Dermis microvascular lymphatic vessel endothelial cell (primary cell): ENCODE measurements around the gene CCP110. TPM values are rescaled to one million over a fixed set of nuclear protein-coding genes. Genes with fewer than 3 reads are reported as not detected.
"Not testable (repeated sequence)": the region's sequence is repeated elsewhere in the genome, so short reads cannot be mapped to it uniquely, and the experiment has no call there.

Source experiments
- DNase-seq, 2 donors: peaks; one replicate each; pipeline versions ENCODE4 v3.0.0 to v3.0.0-alpha.2; 2010; ENCODE audit warnings: low read depth in 2 of 2
- total RNA-seq: library from RNA; depleted of rRNA; stranded (reverse); fragments of >200 nt; gene quantifications from 2 replicates; pipeline ENCODE4 v1.2.1, GENCODE V29; 2014

The CCP110 gene
- total RNA-seq, 1 donor from 2014 or later = 7.3 TPM

- no peak for DNase-seq
These were observed 11.4 kb upstream of the CCP110 start for GRCh38 chr16:19512297-19512696.

DNA sequence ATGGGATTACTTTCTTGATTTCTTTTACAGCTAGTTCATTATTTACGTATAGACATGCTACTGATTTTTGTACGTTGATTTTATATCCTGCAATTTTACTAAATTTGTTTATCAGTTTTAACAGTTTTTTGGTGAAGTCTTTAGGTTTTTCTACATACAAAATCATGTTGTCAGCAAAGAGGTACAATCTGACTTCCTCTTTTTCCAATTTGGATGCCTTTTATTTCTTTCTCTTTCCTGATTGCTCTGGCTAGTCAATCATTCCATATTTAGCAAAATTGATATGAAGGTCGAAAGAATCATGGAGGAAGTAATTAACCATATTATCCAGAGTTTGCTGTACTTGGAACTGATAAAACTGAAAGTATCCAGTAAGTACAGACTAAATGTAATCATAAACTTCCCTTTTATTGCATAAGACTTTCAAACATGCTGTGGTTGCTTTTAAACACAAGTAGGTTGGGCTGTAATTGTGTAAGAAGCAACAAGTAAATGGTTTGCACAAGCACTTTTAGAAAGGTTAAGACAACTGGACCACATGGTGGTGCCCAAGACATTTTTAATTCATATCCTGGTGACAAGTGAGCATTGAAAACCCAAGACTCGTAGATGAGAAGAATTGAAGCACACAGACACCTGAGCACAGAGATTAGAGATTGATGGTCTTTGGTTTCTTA, 10.2 kb upstream of the CCP110 start:
- no peak for DNase-seq

- no peak for DNase-seq
These were observed 8.0 kb upstream of the CCP110 start for GRCh38 chr16:19515757-19516156.

- DNase-seq = no peak
These were observed 6.2 kb upstream of the CCP110 start for GRCh38 chr16:19517424-19518089.

- DNase-seq = no peak
These were observed 5.4 kb upstream of the CCP110 start for GRCh38 chr16:19518388-19518787.

- DNase-seq = peak in 1 of 2 donors; percentile 66
These were observed 2.8 kb upstream of the CCP110 start for GRCh38 chr16:19520861-19521331.

DNA sequence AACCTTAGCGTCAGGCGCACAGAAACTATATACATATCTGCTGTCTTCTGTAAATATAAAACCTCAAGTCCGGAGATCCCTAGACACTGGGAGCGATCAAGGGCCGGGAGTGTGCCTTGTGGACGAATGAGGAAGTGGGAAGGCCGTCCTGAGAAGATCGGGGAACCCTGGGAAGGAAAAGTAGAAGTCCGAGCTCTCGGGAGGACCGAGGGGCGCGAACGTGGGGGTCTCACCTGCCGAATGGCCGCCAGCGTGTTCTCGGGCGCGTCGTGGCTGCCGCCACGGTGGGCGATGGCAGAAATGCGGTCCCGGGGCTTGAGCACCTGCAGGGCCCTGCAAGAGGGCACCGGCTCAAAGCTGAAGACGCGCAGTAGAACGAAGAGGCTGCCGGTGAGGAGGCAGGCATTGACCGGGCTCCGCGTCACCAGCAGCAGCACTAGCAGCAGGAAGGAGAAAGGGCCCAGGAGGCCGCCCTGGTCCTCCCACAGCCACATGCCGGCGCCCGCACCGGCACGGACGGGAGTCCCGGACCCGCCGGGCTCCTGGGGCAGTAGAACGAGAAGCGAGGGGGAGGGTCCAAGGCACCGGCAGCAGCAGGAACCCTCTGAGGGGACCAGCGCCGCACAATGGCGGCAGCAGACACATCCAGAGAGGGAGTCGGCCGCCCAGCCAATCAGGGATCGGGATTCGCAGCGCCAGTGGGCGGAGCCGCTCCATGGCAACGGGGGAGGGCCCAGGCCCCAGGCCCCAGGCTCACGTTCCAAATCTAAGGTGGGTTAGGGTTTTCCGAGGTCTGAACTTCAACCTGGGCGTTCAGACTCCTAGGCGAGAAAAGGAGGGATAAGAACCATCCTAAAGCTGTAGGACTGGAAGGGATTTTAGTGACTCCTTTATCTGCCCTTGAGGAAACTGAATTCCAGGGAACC, 2.0 kb upstream of the CCP110 start, which contains the start of gene GDE1:
GDE1 (minus strand) TSS at position 628 of the 926 bp plus-strand sequence; CDS start at position 494, 134 bp downstream.
- DNase-seq = peak; percentile 68 to 91

- DNase-seq = no peak
These were observed 1.4 kb upstream of the CCP110 start for GRCh38 chr16:19522397-19522732.

DNA sequence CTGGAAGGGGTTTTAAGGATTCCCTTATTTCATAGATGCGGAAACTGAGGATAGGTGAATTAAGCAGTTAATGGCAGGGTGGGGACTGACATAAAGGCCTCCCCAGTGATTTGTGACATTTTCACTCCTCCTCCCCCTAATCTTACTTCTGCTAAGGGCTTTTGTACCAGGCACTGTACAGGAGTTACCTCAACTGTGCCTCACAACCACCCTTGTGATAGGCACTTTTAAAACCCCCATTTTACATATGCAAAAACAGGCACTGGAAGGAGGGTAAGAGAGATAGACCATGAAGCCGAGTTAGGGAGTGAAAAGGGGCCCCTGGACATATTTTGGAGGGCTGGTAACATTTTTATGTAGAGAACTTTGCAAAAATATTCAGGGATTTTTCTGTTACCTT, 982 bp upstream of the CCP110 start:
- no peak for DNase-seq

DNA sequence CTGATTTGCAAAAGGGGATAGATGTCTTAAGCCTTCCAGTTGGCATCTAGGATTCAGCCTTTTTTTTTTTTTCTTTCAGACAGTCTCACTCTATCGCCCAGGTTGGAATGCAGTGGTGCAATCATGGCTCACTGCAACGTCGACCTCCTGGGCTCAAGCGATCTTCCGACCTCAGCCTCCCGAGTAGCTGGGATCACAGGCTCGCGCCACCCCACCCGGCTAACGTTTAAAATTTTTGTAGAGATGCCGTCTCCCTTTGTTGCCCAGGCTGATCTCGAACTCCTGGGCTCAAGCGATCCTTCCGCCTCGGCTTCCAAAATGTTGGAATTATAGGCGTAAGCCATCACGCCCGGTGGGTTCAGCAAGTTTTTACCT, 571 bp upstream of the CCP110 start:
- no peak for DNase-seq

DNA sequence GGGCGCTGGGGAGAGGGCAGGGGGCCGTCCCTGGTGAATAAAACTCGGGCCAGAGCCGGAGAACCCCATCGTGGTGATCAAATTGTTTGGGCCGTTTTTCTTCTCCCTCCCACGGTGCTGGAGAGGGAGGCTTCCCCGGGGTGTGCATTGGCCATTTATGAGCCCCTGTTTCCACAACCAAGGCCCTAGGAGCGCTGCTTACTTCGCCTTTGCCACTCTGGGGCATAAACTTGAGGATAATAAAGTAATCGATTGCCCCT, 544 bp downstream of the CCP110 start:
- no peak for DNase-seq

DNA sequence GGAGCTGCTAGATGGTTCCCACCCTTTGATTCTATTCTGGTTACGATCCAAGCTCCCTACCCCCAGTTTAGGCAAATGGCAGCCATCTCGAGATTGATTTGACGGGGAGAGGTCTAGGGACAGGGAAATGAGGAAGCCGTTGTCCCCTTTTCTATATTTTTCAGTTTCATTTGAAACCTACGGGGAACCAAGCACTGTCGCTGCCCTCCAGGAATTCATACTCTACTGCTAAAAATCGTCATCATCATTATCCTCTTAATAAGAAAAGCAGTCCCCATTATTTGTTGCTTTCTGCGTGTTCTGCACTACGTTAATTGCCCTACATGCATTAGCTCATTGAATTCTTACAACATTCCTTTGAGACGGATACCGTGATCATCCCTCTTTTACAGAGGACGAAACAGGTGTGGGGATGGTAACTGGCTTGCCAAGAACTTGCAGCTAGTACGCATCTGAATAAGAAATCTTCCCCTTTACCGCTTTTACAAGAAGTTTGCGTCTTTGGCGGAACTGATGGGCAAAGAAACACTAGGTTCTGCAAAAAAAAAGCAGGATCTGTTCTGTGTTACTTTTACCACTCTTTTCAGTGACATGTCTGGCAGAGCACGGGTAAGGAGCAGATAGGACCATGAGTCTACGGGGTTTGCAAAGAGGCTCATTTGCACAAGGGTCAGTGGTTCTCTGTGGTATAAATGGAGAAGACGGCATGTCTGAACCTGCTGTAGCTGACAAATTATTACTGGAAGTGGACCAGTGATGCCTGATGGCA, 1.1 kb downstream of the CCP110 start:
- DNase-seq = no peak

DNA sequence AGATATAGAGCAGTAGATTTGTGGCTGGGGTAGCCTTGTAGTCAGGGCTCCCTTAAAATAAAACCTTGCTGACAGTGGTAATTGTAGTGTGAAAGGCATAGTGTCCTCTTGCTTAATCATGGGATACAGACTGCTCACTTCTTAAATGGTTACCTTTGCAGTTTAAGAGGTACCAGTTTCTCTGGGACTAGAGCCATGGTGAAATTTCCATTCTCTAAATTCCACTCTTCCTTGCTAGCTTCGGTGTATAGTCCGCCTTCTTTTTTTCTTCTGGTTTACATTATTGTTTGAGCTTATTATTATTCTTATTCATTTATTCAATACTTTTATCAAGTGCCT, 1.6 kb downstream of the CCP110 start:
- DNase-seq = no peak

- DNase-seq = no peak
These were observed 3.4 kb downstream of the CCP110 start for GRCh38 chr16:19527161-19527560.

DNA sequence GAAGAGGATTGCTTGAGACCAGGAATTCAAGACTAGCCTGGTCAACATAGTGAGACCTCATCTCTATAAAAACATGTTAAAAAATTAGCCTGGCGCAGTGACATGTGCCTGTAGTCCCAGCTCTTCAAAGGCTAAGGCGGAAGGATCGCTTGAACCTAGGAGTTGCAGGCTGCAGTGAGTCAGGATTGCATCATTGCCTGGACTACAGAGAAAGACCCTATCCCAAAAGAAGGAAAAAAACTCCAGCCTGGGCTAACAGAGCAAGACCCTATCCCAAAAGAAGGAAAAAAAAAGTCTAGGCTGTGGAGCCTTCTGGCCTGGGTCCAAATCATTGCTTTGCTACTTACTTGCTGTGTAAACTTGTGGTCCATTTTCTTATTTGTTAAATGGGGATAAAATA, 4.9 kb downstream of the CCP110 start:
- DNase-seq = no peak

GRCh38 chr16:19532601-19533000, 8.9 kb downstream of the CCP110 start:
- DNase-seq = no peak

DNA sequence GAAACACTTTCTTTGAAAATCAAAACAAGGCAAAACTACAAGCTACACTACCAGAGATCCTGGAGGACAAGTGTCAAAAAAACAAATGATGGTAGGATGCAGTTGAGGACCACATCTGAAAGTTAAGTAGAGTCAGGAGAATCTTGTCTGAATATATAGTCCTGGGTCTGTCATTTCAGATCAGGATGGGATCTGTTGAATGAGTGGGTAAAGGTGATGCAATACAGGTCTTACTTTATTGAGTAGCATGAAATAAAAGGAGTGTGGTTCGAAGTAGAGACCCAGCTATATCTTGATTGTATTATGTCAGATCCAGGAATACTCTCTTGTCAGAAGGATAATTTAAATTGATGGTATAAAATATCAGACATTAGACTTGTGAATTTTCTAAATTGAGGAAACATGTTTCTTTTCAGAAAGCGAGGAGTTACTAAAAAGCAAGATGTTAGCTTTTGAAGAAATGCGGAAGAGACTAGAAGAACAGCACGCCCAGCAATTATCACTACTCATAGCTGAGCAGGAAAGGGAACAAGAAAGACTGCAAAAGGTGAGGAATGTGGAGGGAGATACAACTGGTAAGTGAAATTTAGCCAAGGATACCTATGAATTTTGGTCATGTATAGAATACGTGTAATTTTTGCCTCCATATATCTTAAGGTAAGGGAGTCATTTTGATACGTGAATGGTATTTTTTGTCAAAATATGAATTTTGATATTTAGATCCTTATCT, 16.7 kb downstream of the CCP110 start:
- no peak for DNase-seq

DNA sequence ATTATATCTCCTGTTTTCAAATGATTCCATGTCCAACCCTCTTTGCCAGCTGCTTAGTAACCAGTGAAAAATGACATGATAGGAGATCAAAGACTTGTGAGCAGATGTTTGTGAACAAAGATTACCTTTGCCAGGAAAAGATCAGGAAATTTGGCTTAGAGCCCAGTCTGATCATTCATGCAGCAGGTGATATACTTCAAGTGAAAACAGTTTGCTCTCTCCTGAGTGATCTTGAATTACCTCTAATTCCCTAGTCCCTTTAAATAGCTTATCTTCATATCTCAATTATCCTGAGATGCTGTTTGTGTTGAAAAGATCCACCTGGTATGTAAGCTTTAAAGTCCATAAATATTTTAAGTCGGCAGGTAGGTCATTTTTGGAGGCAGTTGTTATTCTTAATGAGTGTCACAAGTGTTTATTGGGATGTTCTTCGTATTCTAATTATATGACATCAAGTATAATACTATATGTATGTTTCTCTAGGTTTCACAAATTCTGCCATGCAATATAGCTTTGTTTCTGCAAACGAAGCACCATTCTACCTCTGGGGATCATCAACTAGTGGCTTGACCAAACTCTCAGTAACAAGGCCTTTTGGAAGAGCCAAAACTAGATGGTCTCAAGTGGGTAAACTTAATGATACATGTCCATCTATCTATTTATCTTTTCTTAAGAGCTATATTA, 18.5 kb downstream of the CCP110 start:
- DNase-seq = peak; percentile 52 to 61

DNA sequence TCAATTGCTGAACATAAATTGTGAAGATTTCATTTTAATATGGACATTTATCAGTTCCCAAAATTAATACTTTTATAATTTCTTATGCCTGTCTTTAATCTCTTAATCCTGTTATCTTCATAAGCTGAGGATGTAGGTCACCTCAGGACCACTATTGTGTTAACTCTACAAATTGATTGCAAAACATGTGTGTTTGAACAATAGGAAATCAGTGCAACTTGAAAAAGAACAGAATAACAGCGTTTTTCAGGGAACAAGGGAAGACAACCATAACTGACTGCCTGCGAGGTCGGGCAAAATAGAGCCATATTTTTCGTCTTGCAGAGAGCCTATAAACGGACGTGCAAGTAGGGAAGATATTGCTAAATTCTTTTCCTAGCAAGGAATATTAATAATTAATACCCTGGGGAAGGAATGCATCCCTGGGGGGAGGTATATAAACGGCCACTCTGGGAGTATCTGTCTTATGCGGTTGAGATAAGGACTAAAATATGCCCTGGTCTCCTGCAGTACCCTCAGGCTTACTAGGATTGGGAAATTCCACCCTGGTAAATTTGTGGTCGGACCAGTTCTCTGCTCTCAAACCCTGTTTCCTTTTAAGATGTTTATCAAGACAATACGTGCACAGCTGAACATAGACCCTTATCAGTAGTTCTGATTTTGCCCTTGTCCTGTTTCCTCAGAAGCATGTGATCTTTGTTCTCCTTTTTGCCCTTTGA, 19.7 kb downstream of the CCP110 start:
- not testable (repeated sequence) for DNase-seq

DNA sequence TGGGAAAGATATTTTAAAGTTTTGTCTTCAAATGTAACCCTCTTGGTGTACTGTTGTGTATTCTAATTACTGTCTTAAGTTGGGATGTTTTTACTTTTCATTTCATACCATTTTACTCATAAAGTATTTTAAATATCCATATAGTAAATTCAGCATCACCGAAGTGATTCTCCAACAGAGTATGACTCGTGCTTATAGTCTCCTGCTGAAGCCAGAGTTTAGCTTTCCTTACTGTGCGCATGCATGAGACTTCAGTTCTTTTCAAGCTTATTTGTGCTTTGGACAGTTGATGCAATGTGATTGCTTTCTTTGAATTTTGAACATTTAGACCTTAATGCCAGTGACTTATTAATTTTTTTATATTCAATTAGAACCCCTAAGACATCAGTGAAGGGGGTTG, 24.4 kb downstream of the CCP110 start:
- no peak for DNase-seq
